A673 (cell line): ENCODE measurements around the gene SNX27. TPM values are rescaled to one million over a fixed set of nuclear protein-coding genes. Genes with fewer than 3 reads are reported as not detected.

Source experiments
- BruUV-seq: library from RNA; stranded (reverse); fragments of 400-500 nt; replicated peaks from 2 replicates; lab custom pipeline; 2021; lab: Mats Ljungman, UMichigan
- CTCF ChIA-PET: fragments of 300-600 bp; sonication (Branson Sonifier 250); formaldehyde crosslinking; loops from one replicate; lab custom pipeline; 2022; ENCODE audit warnings: antibody characterized with exemption; lab: Charles Lee
- POLR2A ChIA-PET: fragments of 300-600 bp; sonication (Branson Sonifier 250); formaldehyde crosslinking; loops from one replicate; lab custom pipeline; 2022; ENCODE audit warnings: antibody characterized with exemption; ENCODE audit not compliant: low non-redundant PET; lab: Charles Lee
- DNase-seq: peaks from one replicate; pipeline ENCODE4 v3.0.0-alpha.2; 2015; ENCODE audit warnings: low spot score
- H3K27ac ChIP-seq: fragments of 200-600 bp; sonication (generic); 2 replicates; pipeline ENCODE4 v1.5.1; 2016; ENCODE audit warnings: mixed run types, low read depth, mild to moderate bottlenecking, mixed read lengths, antibody characterized with exemption, low read length; ENCODE audit not compliant: poor library complexity, severe bottlenecking
- H3K27me3 ChIP-seq: fragments of 200-600 bp; sonication (generic); replicated peaks from 2 replicates; pipeline ENCODE4 v1.6.1; 2017; ENCODE audit warnings: mixed run types, low read depth, mild to moderate bottlenecking, mixed read lengths, antibody characterized with exemption, low read length; ENCODE audit not compliant: insufficient read depth, poor library complexity
- H3K36me3 ChIP-seq: fragments of 200-600 bp; sonication (generic); 2 replicates; pipeline ENCODE4 v1.6.1; 2016; ENCODE audit warnings: mixed run types, mild to moderate bottlenecking, mixed read lengths, antibody characterized with exemption, low read length; ENCODE audit not compliant: insufficient read depth, poor library complexity, severe bottlenecking
- H3K4me1 ChIP-seq: fragments of 200-600 bp; sonication (generic); 2 replicates; pipeline ENCODE4 v1.6.1; 2017; ENCODE audit warnings: mixed run types, mild to moderate bottlenecking, mixed read lengths, antibody characterized with exemption, low read length; ENCODE audit not compliant: insufficient read depth, poor library complexity, severe bottlenecking
- H3K4me3 ChIP-seq: fragments of 200-600 bp; sonication (generic); 2 replicates; pipeline ENCODE4 v1.5.1; 2016; ENCODE audit warnings: low read depth, mixed run types, mild to moderate bottlenecking, mixed read lengths, low read length; ENCODE audit not compliant: poor library complexity, severe bottlenecking
- H3K9me3 ChIP-seq: fragments of 200-600 bp; sonication (generic); 2 replicates; pipeline ENCODE4 v1.6.1; 2016; ENCODE audit warnings: mixed run types, low read depth, mild to moderate bottlenecking, mixed read lengths, antibody characterized with exemption, low read length; ENCODE audit not compliant: poor library complexity, severe bottlenecking
- CTCF ChIP-seq: fragments of 300-800, 200-600 bp; sonication (generic); conservative IDR thresholded peaks from 2 replicates; pipeline ENCODE4 v1.5.1; 2017; ENCODE audit warnings: low read depth, mild to moderate bottlenecking, antibody characterized with exemption, low read length, moderate library complexity, mixed read lengths
- EZH2 ChIP-seq: fragments of 200-600 bp; sonication (generic); IDR thresholded peaks from 2 replicates; pipeline ENCODE4 v1.6.1; 2017; ENCODE audit warnings: borderline replicate concordance, low read depth, mild to moderate bottlenecking, mixed read lengths, antibody characterized with exemption, low read length; ENCODE audit not compliant: poor library complexity, severe bottlenecking
- intact Hi-C: fragments of 100-400 bp; cut with micrococcal nuclease; formaldehyde crosslinking; loops from one replicate; pipeline ENCODE4 v1.10.0; 2022; ENCODE audit not compliant: unreplicated experiment
- total RNA-seq: library from RNA; stranded (reverse); gene quantifications from 2 replicates; pipeline ENCODE4 v1.2.3, GENCODE V29; 2021

Gene SNX27
- total RNA-seq, 1 experiment from 2014 or later = 45.9 TPM

GRCh38 chr1:151707541-151708065, 95.8 kb downstream of the SNX27 start:
- Histone ChIP-seq H3K4me3 (no peak overlapping the region), H3K4me1 (no peaks in the 10 kb centered on the region), H3K27me3 (peaks cover 13% of the 10 kb centered on the region), H3K36me3 (no peaks in the 10 kb centered on the region), H3K27ac (no peak overlapping the region), H3K9me3 (no peaks in the 10 kb centered on the region)
- DNase-seq = no peak
- intact Hi-C loops = no loop called here
- CTCF ChIA-PET = no interaction called here
- POLR2A ChIA-PET = no interaction called here
- BruUV-seq = no TSS peak
- no peak for TF ChIP-seq CTCF
- TF ChIP-seq EZH2 = no peak

GRCh38 chr1:151708891-151709290, 97.0 kb downstream of the SNX27 start:
- H3K27me3 ChIP-seq = peaks cover 13% of the 10 kb centered on the region
- no peaks in the 10 kb centered on the region for H3K36me3 ChIP-seq
- no peak for DNase-seq
- H3K4me3 ChIP-seq = no peak overlapping the region
- BruUV-seq = no TSS peak
- no peaks in the 10 kb centered on the region for H3K4me1 ChIP-seq
- no peak for TF ChIP-seq EZH2
- no peak for TF ChIP-seq CTCF
- ChIA-PET CTCF (no interaction called here), POLR2A (no interaction called here)
- intact Hi-C loops = no loop called here
- H3K9me3 ChIP-seq = no peaks in the 10 kb centered on the region
- no peak overlapping the region for H3K27ac ChIP-seq

- DNase-seq = peak; percentile 71
- CTCF ChIA-PET = no interaction called here
Measured at GRCh38 chr1:151710187-151710840, 98.5 kb downstream of the SNX27 start.

More at GRCh38 chr1:151710187-151710840, 98.5 kb downstream of the SNX27 start:
- Histone ChIP-seq H3K27ac (no peak overlapping the region), H3K4me3 (no peak overlapping the region), H3K36me3 (no peaks in the 10 kb centered on the region), H3K9me3 (no peaks in the 10 kb centered on the region), H3K4me1 (no peaks in the 10 kb centered on the region), H3K27me3 (peaks cover 21% of the 10 kb centered on the region)
- no TSS peak for BruUV-seq
- POLR2A ChIA-PET = no interaction called here
- TF ChIP-seq EZH2 (no peak), CTCF (no peak)
- intact Hi-C loops = no loop called here
